ENCODE data around the gene UBA6. TPM values are rescaled to one million over a fixed set of nuclear protein-coding genes. Genes with fewer than 3 reads are reported as not detected.

Gene UBA6
- total and polyA plus RNA-seq, 2 of the 4 experiments (the other 2 are of a cell fraction), result 29.2 to 268 TPM

GRCh38 chr4:67701517-67701850 lies 529 bp upstream of the UBA6 start:
- dilution Hi-C loops (cut with HindIII; ENCODE audit: low sequenced_read_pairs, unreplicated experiment), result no loop called here
- H3K23ac ChIP-seq (ENCODE audit: low read depth, low read length), result peak overlapping the region; percentile 72
- H3K4ac ChIP-seq (ENCODE audit: low read depth, low read length), result peak overlapping the region; percentile 82; the same call in 1 of the 2 replicates
- H3K9me1 ChIP-seq (ENCODE audit: insufficient read depth, low read length), result peaks cover 2% of the 10 kb centered on the region; the same call in 1 of the 2 replicates
- intact Hi-C loops (cut with micrococcal nuclease), result no loop called here
- ChIA-PET POLR2A (ENCODE audit: unreplicated experiment) (no interaction called here), CTCF (interaction anchor here (1.1 kb wide), 1 partner anchor 10 kb away, joined by 4 read pairs; no protein-coding TSS in a partner anchor)
- H4K8ac ChIP-seq (ENCODE audit: low read depth in 2 of 2, low read length in 2 of 2), result peak overlapping the region; percentile 58 to 98
- H4K91ac ChIP-seq (ENCODE audit: insufficient read depth, low read depth, low read length), result peak overlapping the region; percentile 25
- H3K4me3 ChIP-seq (ENCODE audit: insufficient read depth, low read depth, low read length), result peak overlapping the region; percentile 86
- no peak overlapping the region for H2BK15ac ChIP-seq (ENCODE audit: low read depth, low read length)
- H3K4me2 ChIP-seq (ENCODE audit: low read depth, low read length), result peak overlapping the region; percentile 43; the same call in 1 of the 2 replicates
- H3K27me3 ChIP-seq (ENCODE audit: control insufficient read depth, insufficient read depth, low read length), result no peaks in the 10 kb centered on the region
- H2BK5ac ChIP-seq (ENCODE audit: low read depth, low read length, poor library complexity, severe bottlenecking), result peak overlapping the region; percentile 78
- H2AK9ac ChIP-seq (replicated peaks; ENCODE audit: low read depth, low read length, poor library complexity), result no peak overlapping the region
- no peak for TF ChIP-seq RFX5 (IDR thresholded peaks at IDR 0.05; ENCODE audit: low read depth, low read length)
- H3K9ac ChIP-seq (ENCODE audit: low read depth, low read length), result peak overlapping the region; percentile 56; the same call in 1 of the 2 replicates
- H3K14ac ChIP-seq (replicated peaks; ENCODE audit: low read depth, low read length), result peak overlapping the region; percentile 88; the same call in 1 of the 2 replicates
- peaks cover 6% of the 10 kb centered on the region; the same call in 1 of the 2 replicates for H3K4me1 ChIP-seq (ENCODE audit: control insufficient read depth, insufficient read depth, low read length)
- 0 out of 2 replicates have a peak overlapping the region, but pooled peaks have one; percentile 8 for H3K27ac ChIP-seq (ENCODE audit: insufficient read depth, low read length)
- H3K79me1 ChIP-seq (ENCODE audit: low read depth in 1 of 2, low read length in 2 of 2), result peaks cover 5 to 35% of the 10 kb centered on the region in 2 experiments
- no CpG with 5 or more reads among the region's 4 CpGs for WGBS, 2 experiments (ENCODE audit: extremely low coverage in 2 of 2, insufficient read length in 1 of 2)
- in situ Hi-C loops (cut with MboI; ENCODE audit: low sequenced_read_pairs), result no loop called here
- H3K18ac ChIP-seq (ENCODE audit: low read depth, low read length), result peak overlapping the region; percentile 33; the same call in 1 of the 2 replicates
- no peaks in the 10 kb centered on the region for H3K9me3 ChIP-seq (ENCODE audit: control insufficient read depth, insufficient read depth, low read length)
- TSS peak; percentile 89 for BruUV-seq (replicated peaks)
- no peaks in the 10 kb centered on the region for H4K20me1 ChIP-seq (ENCODE audit: insufficient read depth, low read length)
- H4K5ac ChIP-seq (ENCODE audit: low read depth, low read length), result peak overlapping the region; percentile 66
- H3K56ac ChIP-seq (ENCODE audit: extremely low read depth, insufficient read depth, low read length), result peak overlapping the region; percentile 84
- H3K36me3 ChIP-seq (ENCODE audit: control insufficient read depth, insufficient read depth, low read length), result no peaks in the 10 kb centered on the region; the same call in 1 of the 2 replicates
- H2BK120ac ChIP-seq (ENCODE audit: low read depth, low read length), result 0 out of 2 replicates have a peak overlapping the region, but pooled peaks have one; percentile 70
- ATAC-seq (ENCODE audit: low read depth), result no peak
- H2BK20ac ChIP-seq (ENCODE audit: low read depth, low read length), result peak overlapping the region; percentile 60; the same call in 1 of the 2 replicates
- DNase-seq, result no peak
- H2AFZ ChIP-seq (replicated peaks; ENCODE audit: low read length, poor library complexity), result peak overlapping the region; percentile 88
- no peak overlapping the region for H2AK5ac ChIP-seq (ENCODE audit: low read depth, low read length)
